HG02938 (cell line): ENCODE results near the gene TSSK3.

Experiments
- ATAC-seq: cut with Tn5 transposase; IDR thresholded peaks from one replicate; pipeline ENCODE4 v1.9.1; 2021; ENCODE audit warnings: mild to moderate bottlenecking, moderate library complexity; ENCODE audit not compliant: unreplicated experiment

TSSK3 gene

GRCh38 chr1:32361308-32361673 lies 1.0 kb upstream of the TSSK3 start:
- ATAC-seq = no peak

- no peak for ATAC-seq
These were observed 465 bp upstream of the TSSK3 start for GRCh38 chr1:32361674-32362473.

DNA sequence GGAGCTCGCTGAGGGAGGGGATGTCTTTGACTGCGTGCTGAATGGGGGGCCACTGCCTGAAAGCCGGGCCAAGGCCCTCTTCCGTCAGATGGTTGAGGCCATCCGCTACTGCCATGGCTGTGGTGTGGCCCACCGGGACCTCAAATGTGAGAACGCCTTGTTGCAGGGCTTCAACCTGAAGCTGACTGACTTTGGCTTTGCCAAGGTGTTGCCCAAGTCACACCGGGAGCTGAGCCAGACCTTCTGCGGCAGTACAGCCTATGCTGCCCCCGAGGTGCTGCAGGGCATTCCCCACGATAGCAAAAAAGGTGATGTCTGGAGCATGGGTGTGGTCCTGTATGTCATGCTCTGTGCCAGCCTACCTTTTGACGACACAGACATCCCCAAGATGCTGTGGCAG lies 1.4 kb downstream of the TSSK3 start:
- no peak for ATAC-seq

GRCh38 chr1:32364836-32365235 lies 2.5 kb downstream of the TSSK3 start:
- no peak for ATAC-seq

- ATAC-seq = no peak
These were observed 3.1 kb downstream of the TSSK3 start for GRCh38 chr1:32365445-32365844.

- ATAC-seq = no peak
These were observed 5.7 kb downstream of the TSSK3 start for GRCh38 chr1:32367912-32368635.

DNA sequence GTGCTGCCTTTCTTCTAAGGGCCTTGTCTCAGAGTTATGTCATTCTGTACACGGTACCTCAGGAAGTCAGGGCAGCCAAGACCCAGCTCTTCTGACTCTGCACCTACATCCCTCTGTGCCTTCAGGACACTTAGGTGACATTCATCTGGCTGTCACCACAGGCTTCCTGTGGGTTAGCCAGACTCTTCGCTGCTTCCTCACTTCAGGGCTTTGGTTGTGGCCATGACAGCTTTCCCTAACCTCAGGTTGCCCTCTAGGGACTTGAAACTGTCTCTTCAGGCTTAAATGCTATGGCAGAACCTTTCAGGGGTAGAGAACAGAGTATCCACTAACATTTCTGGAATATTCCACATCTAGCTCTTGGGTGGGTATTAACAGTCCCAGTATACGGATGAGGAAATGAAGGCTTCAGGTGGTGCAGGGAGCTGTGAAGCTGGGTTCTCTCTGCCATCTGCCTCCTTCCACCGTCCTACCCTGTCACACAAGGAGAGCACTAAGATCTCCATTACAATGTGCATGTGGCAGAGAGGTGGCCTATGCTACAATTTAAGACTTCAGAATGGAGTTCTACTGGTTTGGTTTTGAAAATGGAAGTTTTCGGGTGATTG lies 9.9 kb downstream of the TSSK3 start:
- ATAC-seq = no peak

GRCh38 chr1:32373996-32374592 lies 11.8 kb downstream of the TSSK3 start:
- no peak for ATAC-seq

GRCh38 chr1:32376199-32376598 lies 13.9 kb downstream of the TSSK3 start:
- no peak for ATAC-seq

- no peak for ATAC-seq
These were observed 15.3 kb downstream of the TSSK3 start for GRCh38 chr1:32377541-32378220.

- no peak for ATAC-seq
These were observed 17.7 kb downstream of the TSSK3 start for GRCh38 chr1:32380057-32380456.

DNA sequence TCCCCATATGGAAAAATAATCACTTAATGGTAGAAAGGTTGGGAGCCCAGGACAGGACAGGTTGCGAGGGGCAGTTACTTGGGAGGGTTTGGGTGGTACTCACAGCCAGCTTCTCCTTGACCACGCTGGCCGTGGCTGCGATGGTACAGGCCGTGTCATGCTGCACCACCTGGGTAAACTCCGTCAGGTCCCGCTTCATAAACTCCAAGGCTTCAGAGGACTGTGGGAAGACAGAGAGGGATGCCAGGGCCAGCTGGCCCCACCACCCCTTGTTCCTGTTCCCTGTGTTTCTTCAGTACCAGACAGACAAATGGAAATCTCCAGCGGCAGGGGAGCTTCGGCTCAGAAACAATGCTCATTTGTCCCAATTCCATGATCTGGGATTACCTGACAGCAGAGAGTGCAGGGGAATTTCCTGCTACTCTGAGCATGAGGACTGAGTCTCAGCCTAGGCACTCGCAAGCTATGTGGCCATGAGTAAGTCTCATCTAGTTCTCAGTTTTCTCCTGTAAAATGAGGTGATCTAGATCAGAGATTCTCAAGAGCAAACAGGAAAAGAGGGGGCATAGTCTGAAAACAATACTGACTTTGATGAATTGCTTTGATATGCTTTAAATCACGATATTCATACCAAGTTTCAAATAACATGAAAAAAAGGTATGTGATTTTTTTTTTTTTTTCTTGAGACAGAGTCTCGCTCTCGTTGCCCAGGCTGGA lies 24.5 kb downstream of the TSSK3 start:
- no peak for ATAC-seq

DNA sequence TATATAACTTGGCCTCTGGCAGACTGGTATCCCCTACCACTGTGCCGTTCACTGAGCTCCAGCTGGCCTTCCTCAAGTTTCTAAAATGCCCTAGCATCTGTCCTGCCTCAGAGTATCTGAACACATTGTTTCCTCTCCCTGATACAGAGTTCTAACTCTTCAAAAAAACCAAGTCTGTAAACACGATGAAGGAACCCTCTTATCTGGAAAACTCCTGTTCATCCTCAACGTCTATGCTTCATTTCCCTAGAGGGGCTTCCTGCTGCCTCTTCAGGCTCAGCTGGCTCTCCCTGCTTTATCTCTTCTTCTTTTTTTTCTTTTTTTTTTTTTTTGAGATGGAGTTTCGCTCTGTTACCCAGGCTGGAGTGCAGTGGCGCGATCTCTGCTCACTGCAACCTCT lies 26.3 kb downstream of the TSSK3 start:
- ATAC-seq = no peak

DNA sequence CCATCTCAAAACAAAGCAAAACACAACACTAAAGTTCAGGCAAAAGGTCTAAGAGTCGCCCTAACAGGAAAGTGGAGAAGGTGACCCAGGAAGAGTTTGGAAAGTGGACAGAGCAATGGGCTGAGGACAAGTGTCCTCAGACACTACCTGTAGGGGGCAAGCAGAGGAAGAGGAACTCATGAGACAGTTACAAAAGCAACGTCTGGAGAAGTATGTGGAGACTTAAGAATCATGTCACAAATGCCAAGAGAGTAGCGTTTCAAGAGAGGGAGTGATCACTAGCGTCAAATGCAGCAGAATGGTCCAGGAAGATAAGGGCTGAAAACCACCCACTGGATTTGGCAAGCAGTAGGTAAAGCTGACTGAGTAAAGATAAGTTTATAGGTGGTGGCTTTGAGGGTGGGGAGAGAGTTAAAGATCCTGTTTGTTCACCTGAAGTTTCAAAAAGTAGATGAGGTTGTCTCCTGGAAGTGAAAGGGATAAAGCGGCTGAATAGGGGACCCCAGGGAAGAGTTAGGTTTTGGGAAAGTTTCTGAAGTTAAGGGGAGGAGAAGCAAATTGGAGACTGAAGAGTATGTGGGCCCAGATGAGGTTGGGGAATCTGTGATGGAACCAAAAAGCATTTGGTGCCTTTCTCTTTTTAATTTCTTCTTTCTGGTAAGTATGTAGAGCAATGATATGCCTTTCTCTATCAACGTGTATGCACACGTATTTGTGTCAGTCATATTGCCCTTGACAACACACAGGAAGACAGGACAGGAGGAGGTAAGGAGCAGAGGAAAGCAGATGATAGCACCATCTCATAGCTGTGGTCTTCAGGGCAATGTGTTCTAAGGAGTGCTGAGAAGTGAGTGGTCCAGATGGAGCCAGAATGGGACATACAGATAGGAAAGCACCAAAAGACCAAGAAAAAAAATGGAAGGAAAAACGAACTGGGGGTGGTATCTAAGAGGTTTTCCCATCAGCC lies 28.8 kb downstream of the TSSK3 start:
- no peak for ATAC-seq

DNA sequence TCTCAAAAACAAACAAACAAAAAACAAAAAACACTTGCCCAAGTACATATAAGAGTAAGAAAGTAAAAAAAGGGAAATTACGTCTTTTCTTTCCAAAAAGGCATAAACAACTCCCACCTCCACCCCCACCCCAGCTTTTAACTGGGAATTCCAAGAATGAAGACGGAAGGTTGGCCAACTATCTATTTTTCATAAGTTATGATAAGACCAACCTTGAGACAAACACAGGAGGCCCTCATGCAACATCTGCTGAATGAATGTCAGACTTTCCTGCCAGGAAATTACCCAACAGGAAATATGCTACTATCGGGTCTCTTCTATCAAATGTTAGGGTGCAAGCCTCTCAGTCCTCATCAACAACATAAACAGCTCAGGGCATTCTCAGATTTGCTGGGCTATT lies 30.0 kb downstream of the TSSK3 start:
- ATAC-seq = no peak

- ATAC-seq = no peak
These were observed 30.8 kb downstream of the TSSK3 start for GRCh38 chr1:32393136-32393535.

GRCh38 chr1:32393832-32394140 lies 31.4 kb downstream of the TSSK3 start:
- ATAC-seq = peak; percentile 6

GRCh38 chr1:32394141-32394889 lies 32.0 kb downstream of the TSSK3 start, which contains the start of gene BSDC1:
Gene BSDC1 (minus strand): TSS chr1:32394441. CDS start chr1:32394414, 27 bp downstream.
- peak; percentile 93 for ATAC-seq
